Pons (tissue), 1 donor: ENCODE results near the gene IDS.

ENCODE experiments used
- DNase-seq: peaks from one replicate; pipeline ENCODE4 v3.0.0-alpha.2; 2016; ENCODE audit warnings: low spot score

The IDS gene

DNA sequence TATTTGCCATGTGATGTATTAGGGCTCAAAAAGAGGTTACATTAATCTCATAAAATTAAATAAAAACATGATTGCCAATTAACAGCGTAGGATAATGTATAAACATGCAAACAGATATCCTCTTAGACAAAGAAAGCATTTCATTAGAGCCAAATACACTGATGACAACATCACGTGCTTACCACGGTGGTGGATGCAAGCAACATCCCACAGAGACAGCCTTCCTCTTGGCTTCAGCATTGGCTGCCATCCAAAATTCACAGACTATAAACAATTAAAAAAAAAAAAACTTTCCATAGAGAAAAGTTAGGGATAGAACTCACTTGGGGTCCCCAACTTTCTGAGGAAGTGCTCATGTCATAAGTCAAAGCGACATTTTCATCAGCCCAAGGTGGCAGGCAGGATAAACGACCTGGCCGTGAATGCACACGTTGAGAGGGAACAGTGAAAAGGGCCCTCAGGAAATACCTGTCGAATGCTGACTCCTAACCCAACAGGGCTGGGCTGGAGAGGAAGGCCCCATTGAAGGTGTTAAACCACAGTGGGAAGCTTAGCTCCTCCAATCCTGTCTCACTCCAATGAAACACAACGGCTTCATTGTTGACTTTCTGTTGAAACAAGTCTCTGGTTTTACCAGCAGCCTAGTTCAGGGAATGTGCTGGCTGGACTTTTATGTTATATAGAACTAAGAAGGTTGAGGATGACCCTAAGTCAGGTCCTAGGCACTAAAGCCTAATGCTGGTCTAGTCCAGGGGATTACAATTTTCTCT lies 48.4 kb downstream of the IDS start:
- peak; percentile 48 for DNase-seq

DNA sequence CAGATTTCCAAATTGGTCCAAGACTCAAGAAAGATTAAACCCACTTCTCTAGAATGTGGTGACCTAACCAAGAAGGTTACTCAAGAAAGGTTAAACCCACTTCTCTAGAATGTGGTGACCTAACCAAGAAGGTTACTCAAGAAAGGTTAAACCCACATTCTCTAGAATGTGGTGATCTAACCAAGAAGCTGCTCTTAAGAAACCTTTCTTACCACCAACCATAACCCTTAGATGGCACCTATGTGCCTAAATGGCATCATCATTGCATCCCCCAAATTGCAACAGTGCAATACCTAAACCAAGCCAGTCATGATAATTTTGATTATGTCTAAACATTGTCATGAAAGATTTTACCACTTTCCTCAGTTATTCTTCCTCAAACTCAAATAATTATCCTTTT lies 49.2 kb downstream of the IDS start:
- no peak for DNase-seq

DNA sequence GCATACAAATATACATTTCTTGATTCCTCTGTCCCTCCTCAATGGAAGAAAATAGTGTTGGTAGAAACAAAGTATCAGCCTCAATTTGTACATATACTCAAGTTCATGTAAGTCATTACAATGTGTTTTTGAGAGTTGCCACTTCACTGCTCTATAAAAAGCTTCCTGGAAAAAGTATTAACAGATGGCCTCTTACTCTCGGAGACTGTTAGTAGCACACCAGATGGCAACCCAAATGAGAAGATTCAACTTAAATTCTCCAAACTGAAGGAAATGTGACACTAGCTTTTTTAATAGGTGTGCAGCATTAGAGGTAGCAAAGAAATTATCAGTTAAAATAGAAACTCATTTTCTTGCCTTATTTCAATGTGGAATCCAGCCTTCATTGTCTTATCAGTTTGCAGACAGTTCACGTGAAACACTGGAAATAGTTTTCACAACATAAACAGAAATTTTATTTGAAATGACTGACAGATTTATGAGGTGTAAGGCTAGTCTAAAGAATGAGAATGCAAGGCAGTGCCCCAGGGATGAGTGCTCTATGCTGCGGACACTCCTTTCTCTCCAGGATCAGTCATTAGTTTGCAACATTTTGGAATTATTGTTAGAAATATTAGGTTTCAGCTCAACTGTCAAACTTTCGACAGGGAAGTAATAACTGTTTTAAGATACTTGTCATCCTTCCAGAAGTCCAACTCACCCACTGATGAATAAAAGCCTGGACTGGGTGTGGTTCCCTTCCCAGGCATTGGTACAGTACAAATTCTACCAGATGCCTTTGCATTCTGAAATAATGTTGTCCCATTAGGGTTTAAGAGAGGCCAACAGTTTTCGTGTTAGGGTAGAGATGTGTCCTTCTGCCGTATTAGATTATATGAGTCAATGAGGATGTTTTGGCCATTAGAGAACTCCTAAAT lies 50.9 kb downstream of the IDS start:
- DNase-seq, result no peak

DNA sequence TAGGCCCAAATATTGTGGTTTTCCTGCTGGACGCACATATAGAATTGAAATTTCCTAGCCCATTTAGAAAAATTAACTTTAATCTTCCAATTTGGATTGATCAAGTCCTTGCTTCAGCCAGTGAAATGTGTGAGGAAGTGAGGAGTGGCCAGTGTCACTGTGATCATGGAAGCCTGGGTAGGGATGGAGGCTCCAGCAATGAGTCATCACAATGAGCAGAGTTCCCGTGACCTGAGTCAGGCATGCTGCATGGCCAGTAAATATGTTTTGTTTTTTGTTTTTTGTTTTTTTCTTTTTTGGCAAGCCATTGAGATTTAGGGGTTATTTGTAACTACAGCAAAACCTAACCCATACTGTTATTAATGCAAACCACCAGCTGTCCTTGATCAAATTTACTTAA lies 52.1 kb downstream of the IDS start:
- DNase-seq, result no peak

DNA sequence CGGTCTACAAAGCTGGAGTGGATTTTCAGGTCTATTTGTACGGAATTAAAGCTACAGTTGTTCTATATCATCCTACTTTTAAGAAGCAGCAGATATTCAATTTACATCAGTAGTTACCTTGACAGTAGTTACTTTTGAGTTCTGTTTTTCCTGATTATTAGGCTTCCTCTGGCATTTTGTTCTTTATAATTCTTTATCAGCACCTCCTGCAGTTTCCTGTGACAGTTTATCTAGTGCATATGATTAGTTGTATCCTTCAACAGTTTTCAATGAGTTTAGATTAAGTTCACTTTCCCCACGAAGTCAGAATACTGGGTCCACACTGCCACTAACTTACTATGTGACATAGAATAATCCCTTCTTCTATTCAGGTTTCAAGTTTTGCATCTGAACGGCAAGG lies 71.7 kb downstream of the IDS start:
- no peak for DNase-seq

DNA sequence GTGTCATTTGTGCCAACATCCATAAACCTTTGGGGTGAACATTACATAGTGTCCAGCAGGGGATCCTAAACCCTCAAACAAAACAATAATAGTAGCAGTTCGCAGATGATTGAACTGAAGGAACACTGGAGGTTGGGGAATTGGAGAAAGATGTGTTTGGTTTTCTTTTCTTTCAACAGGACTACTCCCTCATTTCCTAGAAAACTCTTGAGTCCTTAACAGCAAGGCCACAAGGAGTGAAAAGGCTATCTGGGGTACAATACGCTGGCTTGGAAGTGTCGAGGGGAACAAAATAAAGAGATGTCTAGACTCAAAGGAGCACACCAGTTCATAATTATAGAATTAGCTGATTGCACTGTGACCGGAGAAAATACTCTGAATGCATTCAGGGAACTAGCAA lies 72.1 kb downstream of the IDS start:
- no peak for DNase-seq
